Measurements from ENCODE around the gene PHOX2A.

PHOX2A gene

GRCh38 chr11:72278905-72279304 is 34.9 kb upstream of the PHOX2A start:
- DNase-seq (ENCODE audit: low spot score): no peak

GRCh38 chr11:72274435-72274834 is 30.5 kb upstream of the PHOX2A start:
- WGBS, 2 donors (ENCODE audit: extremely low coverage in 2 of 2, insufficient read length in 2 of 2, insufficient replicate concordance in 1 of 2): no CpG with 5 or more reads among the region's 6 CpGs
- Histone ChIP-seq H3K4ac (ENCODE audit: low read length) (no peak overlapping the region), H3K4me1 (ENCODE audit: control insufficient read depth in 2 of 2, insufficient read depth in 1 of 2, low read depth in 1 of 2, low read length in 2 of 2) (no peaks in the 10 kb centered on the region), H3K4me2 (ENCODE audit: insufficient read depth, low read length, poor library complexity, severe bottlenecking) (no peak overlapping the region), H2AK5ac (ENCODE audit: low read depth, low read length) (no peak overlapping the region), H3K27ac (replicated peaks; ENCODE audit: low read length) (no peak overlapping the region), H3K23ac (ENCODE audit: low read depth, low read length, poor library complexity) (no peak overlapping the region), H3K18ac (ENCODE audit: low read length) (no peak overlapping the region), H2BK12ac (ENCODE audit: low read length) (no peak overlapping the region), H2BK5ac (ENCODE audit: low read length) (no peak overlapping the region), H4K8ac (ENCODE audit: low read depth, low read length) (no peak overlapping the region), H3K9ac (ENCODE audit: low read depth, low read length, poor library complexity) (no peak overlapping the region), H4K91ac (ENCODE audit: low read depth, low read length, poor library complexity) (no peak overlapping the region), H2BK15ac (ENCODE audit: low read length) (no peak overlapping the region), H2AFZ (ENCODE audit: low read length) (no peak overlapping the region), H3K36me3 (replicated peaks in 1 of 2; ENCODE audit: control insufficient read depth in 2 of 2, insufficient read depth in 2 of 2, low read length in 2 of 2) (no peaks in the 10 kb centered on the region), H3K27me3 (ENCODE audit: control insufficient read depth in 3 of 3, insufficient read depth in 3 of 3, low read depth in 1 of 3, low read length in 3 of 3) (no peaks in the 10 kb centered on the region), H2BK120ac (ENCODE audit: low read depth, low read length) (no peak overlapping the region), H3K4me3 (ENCODE audit: low read length in 2 of 2) (no peak overlapping the region), H3K14ac (ENCODE audit: low read length) (no peak overlapping the region), H3K9me3 (replicated peaks in 1 of 2; ENCODE audit: control insufficient read depth in 2 of 2, insufficient read depth in 1 of 2, low read depth in 1 of 2, low read length in 2 of 2) (no peaks in the 10 kb centered on the region), H3K79me1 (ENCODE audit: low read depth, low read length) (no peaks in the 10 kb centered on the region)
- no peak for DNase-seq (ENCODE audit: low spot score)

More at GRCh38 chr11:72278905-72279304, 34.9 kb upstream of the PHOX2A start:
- no peaks in the 10 kb centered on the region for H3K4me1 ChIP-seq (ENCODE audit: control insufficient read depth in 2 of 2, insufficient read depth in 1 of 2, low read depth in 1 of 2, low read length in 2 of 2)
- no peaks in the 10 kb centered on the region for H3K27me3 ChIP-seq (ENCODE audit: control insufficient read depth in 3 of 3, insufficient read depth in 3 of 3, low read depth in 1 of 3, low read length in 3 of 3)
- no peak overlapping the region for H3K4me2 ChIP-seq (ENCODE audit: insufficient read depth, low read length, poor library complexity, severe bottlenecking)
- no peak overlapping the region for H3K18ac ChIP-seq (ENCODE audit: low read length)
- no peak overlapping the region for H3K14ac ChIP-seq (ENCODE audit: low read length)
- H3K9me3 ChIP-seq (replicated peaks in 1 of 2; ENCODE audit: control insufficient read depth in 2 of 2, insufficient read depth in 1 of 2, low read depth in 1 of 2, low read length in 2 of 2): no peaks in the 10 kb centered on the region
- no peaks in the 10 kb centered on the region for H3K36me3 ChIP-seq (replicated peaks in 1 of 2; ENCODE audit: control insufficient read depth in 2 of 2, insufficient read depth in 2 of 2, low read length in 2 of 2)
- no peak overlapping the region for H4K8ac ChIP-seq (ENCODE audit: low read depth, low read length)
- H3K23ac ChIP-seq (ENCODE audit: low read depth, low read length, poor library complexity): no peak overlapping the region
- H2BK5ac ChIP-seq (ENCODE audit: low read length): no peak overlapping the region
- H3K4me3 ChIP-seq (ENCODE audit: low read length in 2 of 2): no peak overlapping the region
- no peak overlapping the region for H4K91ac ChIP-seq (ENCODE audit: low read depth, low read length, poor library complexity)
- H3K4ac ChIP-seq (ENCODE audit: low read length): no peak overlapping the region
- H2AK5ac ChIP-seq (ENCODE audit: low read depth, low read length): no peak overlapping the region
- H3K27ac ChIP-seq (replicated peaks; ENCODE audit: low read length): no peak overlapping the region
- H2BK120ac ChIP-seq (ENCODE audit: low read depth, low read length): no peak overlapping the region
- no peak overlapping the region for H3K9ac ChIP-seq (ENCODE audit: low read depth, low read length, poor library complexity)
- no peak overlapping the region for H2BK15ac ChIP-seq (ENCODE audit: low read length)
- H2BK12ac ChIP-seq (ENCODE audit: low read length): no peak overlapping the region
- H3K79me1 ChIP-seq (ENCODE audit: low read depth, low read length): no peaks in the 10 kb centered on the region
- H2AFZ ChIP-seq (ENCODE audit: low read length): no peak overlapping the region

- Histone ChIP-seq H3K18ac (ENCODE audit: low read length) (no peak overlapping the region), H3K9me3 (replicated peaks in 1 of 2; ENCODE audit: control insufficient read depth in 2 of 2, insufficient read depth in 1 of 2, low read depth in 1 of 2, low read length in 2 of 2) (no peaks in the 10 kb centered on the region), H2BK120ac (ENCODE audit: low read depth, low read length) (no peak overlapping the region), H2AFZ (ENCODE audit: low read length) (no peak overlapping the region), H3K23ac (ENCODE audit: low read depth, low read length, poor library complexity) (no peak overlapping the region), H2BK12ac (ENCODE audit: low read length) (no peak overlapping the region), H3K36me3 (replicated peaks in 1 of 2; ENCODE audit: control insufficient read depth in 2 of 2, insufficient read depth in 2 of 2, low read length in 2 of 2) (no peaks in the 10 kb centered on the region), H4K91ac (ENCODE audit: low read depth, low read length, poor library complexity) (no peak overlapping the region), H2BK15ac (ENCODE audit: low read length) (no peak overlapping the region), H3K4me1 (ENCODE audit: control insufficient read depth in 2 of 2, insufficient read depth in 1 of 2, low read depth in 1 of 2, low read length in 2 of 2) (no peaks in the 10 kb centered on the region), H3K9ac (ENCODE audit: low read depth, low read length, poor library complexity) (no peak overlapping the region), H3K27me3 (ENCODE audit: control insufficient read depth in 3 of 3, insufficient read depth in 3 of 3, low read depth in 1 of 3, low read length in 3 of 3) (no peaks in the 10 kb centered on the region), H4K8ac (ENCODE audit: low read depth, low read length) (no peak overlapping the region), H3K4me3 (ENCODE audit: low read length in 2 of 2) (no peak overlapping the region), H3K4ac (ENCODE audit: low read length) (no peak overlapping the region), H3K14ac (ENCODE audit: low read length) (no peak overlapping the region), H3K27ac (replicated peaks; ENCODE audit: low read length) (no peak overlapping the region), H2AK5ac (ENCODE audit: low read depth, low read length) (no peak overlapping the region), H2BK5ac (ENCODE audit: low read length) (no peak overlapping the region), H3K79me1 (ENCODE audit: low read depth, low read length) (no peaks in the 10 kb centered on the region), H3K4me2 (ENCODE audit: insufficient read depth, low read length, poor library complexity, severe bottlenecking) (no peak overlapping the region)
- WGBS, 2 donors (ENCODE audit: extremely low coverage in 2 of 2, insufficient read length in 2 of 2, insufficient replicate concordance in 1 of 2): no CpG with 5 or more reads among the region's 1 CpG
- DNase-seq (ENCODE audit: low spot score): no peak
Measured at GRCh38 chr11:72271980-72272379, 28.0 kb upstream of the PHOX2A start.

- no CpG with 5 or more reads among the region's 2 CpGs for WGBS, 2 donors (ENCODE audit: extremely low coverage in 2 of 2, insufficient read length in 2 of 2, insufficient replicate concordance in 1 of 2)
- H3K14ac ChIP-seq (ENCODE audit: low read length): no peak overlapping the region
- no peak overlapping the region for H2BK12ac ChIP-seq (ENCODE audit: low read length)
- no peak overlapping the region for H2AK5ac ChIP-seq (ENCODE audit: low read depth, low read length)
- H3K36me3 ChIP-seq (replicated peaks in 1 of 2; ENCODE audit: control insufficient read depth in 2 of 2, insufficient read depth in 2 of 2, low read length in 2 of 2): no peaks in the 10 kb centered on the region
- no peak overlapping the region for H4K8ac ChIP-seq (ENCODE audit: low read depth, low read length)
- H3K79me1 ChIP-seq (ENCODE audit: low read depth, low read length): no peaks in the 10 kb centered on the region
- no peaks in the 10 kb centered on the region for H3K9me3 ChIP-seq (replicated peaks in 1 of 2; ENCODE audit: control insufficient read depth in 2 of 2, insufficient read depth in 1 of 2, low read depth in 1 of 2, low read length in 2 of 2)
- H3K18ac ChIP-seq (ENCODE audit: low read length): no peak overlapping the region
- H2BK15ac ChIP-seq (ENCODE audit: low read length): no peak overlapping the region
- no peak overlapping the region for H4K91ac ChIP-seq (ENCODE audit: low read depth, low read length, poor library complexity)
- no peak overlapping the region for H3K9ac ChIP-seq (ENCODE audit: low read depth, low read length, poor library complexity)
- H3K4me2 ChIP-seq (ENCODE audit: insufficient read depth, low read length, poor library complexity, severe bottlenecking): no peak overlapping the region
- H3K4ac ChIP-seq (ENCODE audit: low read length): no peak overlapping the region
- no peak overlapping the region for H2BK5ac ChIP-seq (ENCODE audit: low read length)
- H3K4me3 ChIP-seq (ENCODE audit: low read length in 2 of 2): no peak overlapping the region
- no peak for DNase-seq (ENCODE audit: low spot score)
- no peak overlapping the region for H2AFZ ChIP-seq (ENCODE audit: low read length)
- no peak overlapping the region for H2BK120ac ChIP-seq (ENCODE audit: low read depth, low read length)
- peaks cover 0 to 3% (median 1%) of the 10 kb centered on the region in 3 experiments for H3K27me3 ChIP-seq (ENCODE audit: control insufficient read depth in 3 of 3, insufficient read depth in 3 of 3, low read depth in 1 of 3, low read length in 3 of 3)
- no peak overlapping the region for H3K27ac ChIP-seq (replicated peaks; ENCODE audit: low read length)
- no peak overlapping the region for H3K23ac ChIP-seq (ENCODE audit: low read depth, low read length, poor library complexity)
- H3K4me1 ChIP-seq (ENCODE audit: control insufficient read depth in 2 of 2, insufficient read depth in 1 of 2, low read depth in 1 of 2, low read length in 2 of 2): no peaks in the 10 kb centered on the region
Measured at GRCh38 chr11:72267956-72268617, 24.1 kb upstream of the PHOX2A start.
